NT2/D1 (cell line): Measurements from ENCODE around the gene CACNA2D2.

Source experiments
- DNase-seq: peaks from one replicate; pipeline ENCODE4 v3.0.0-alpha.2; 2011; ENCODE audit warnings: low read depth, low spot score
- H3K27me3 ChIP-seq: 2 replicates; pipeline ENCODE4 v1.6.0; 2011; ENCODE audit warnings: mild to moderate bottlenecking; ENCODE audit not compliant: insufficient read length, insufficient read depth
- H3K36me3 ChIP-seq: 2 replicates; pipeline ENCODE4 v1.6.1; 2011; ENCODE audit warnings: mild to moderate bottlenecking, low read length, mixed read lengths; ENCODE audit not compliant: insufficient read depth, insufficient read length
- H3K4me1 ChIP-seq: 2 replicates; pipeline ENCODE4 v1.5.1; 2011; ENCODE audit not compliant: insufficient read depth, insufficient read length
- H3K4me3 ChIP-seq: 2 replicates; pipeline ENCODE4 v1.5.1; 2011; ENCODE audit warnings: low read depth; ENCODE audit not compliant: insufficient read length
- H3K9ac ChIP-seq: 2 replicates; pipeline ENCODE4 v1.6.0; 2011; ENCODE audit warnings: low read depth; ENCODE audit not compliant: insufficient read length
- H3K9me3 ChIP-seq: 2 replicates; pipeline ENCODE4 v1.5.1; 2011; ENCODE audit warnings: mild to moderate bottlenecking, low read length; ENCODE audit not compliant: insufficient read depth
- SUZ12 ChIP-seq: IDR thresholded peaks from 2 replicates; pipeline ENCODE4 v1.6.1; 2011; ENCODE audit not compliant: insufficient read length, insufficient read depth; ENCODE audit errors: extremely low read depth
- YY1 ChIP-seq: IDR thresholded peaks from 2 replicates; pipeline ENCODE4 v1.6.1; 2011; ENCODE audit not compliant: insufficient read length, insufficient read depth
- ZNF274 ChIP-seq: IDR thresholded peaks from 2 replicates; pipeline ENCODE4 v1.6.1; 2011; ENCODE audit warnings: mild to moderate bottlenecking, low read depth, low read length

Gene CACNA2D2

DNA sequence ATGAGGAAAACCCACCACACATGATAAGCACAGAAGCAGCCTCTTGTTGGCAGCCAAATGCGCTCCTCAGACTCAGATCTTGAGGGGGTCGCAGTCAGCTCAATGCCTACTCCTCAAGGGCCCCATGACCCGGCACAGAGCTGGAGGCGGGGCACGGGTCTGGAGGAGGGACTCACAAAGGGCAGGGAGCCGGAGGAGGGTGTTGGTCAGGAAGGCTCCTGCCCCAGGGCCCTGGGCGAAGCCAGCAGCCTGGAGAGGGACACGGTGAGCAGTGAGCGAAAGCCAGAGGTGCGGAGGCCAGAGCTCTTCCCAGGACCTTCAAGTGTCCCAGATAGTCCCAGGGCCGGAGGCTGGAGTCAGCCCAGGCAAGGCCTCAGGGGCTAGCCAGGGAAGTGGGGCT lies 9.8 kb downstream of the CACNA2D2 start:
- Histone ChIP-seq H3K4me1 (peaks cover 43% of the 10 kb centered on the region), H3K9me3 (no peaks in the 10 kb centered on the region), H3K4me3 (no peak overlapping the region), H3K9ac (no peak overlapping the region), H3K36me3 (no peaks in the 10 kb centered on the region), H3K27me3 (no peaks in the 10 kb centered on the region)
- DNase-seq, result no peak
- TF ChIP-seq YY1 (no peak), ZNF274 (no peak), SUZ12 (no peak)

DNA sequence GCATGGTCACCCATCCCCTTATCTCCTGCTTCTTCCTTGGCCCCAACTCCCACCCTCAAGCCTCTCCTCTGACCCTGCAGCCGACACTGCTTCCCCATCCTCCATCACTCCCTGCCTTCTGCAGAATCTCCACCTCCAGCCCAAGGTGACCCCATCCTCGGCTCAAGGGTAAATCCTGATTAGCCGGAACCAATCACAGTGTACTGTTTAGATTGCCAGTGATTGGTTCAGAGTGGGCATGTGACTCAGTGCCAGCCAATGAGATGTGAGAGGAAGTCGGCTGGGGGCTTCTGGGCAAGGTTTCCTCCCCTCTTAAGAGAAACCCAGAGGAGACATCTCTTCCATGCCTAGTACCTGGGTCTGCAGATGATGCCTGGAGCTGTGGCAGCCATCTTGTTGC lies 10.3 kb downstream of the CACNA2D2 start:
- Histone ChIP-seq H3K27me3 (no peaks in the 10 kb centered on the region), H3K4me1 (peaks cover 41% of the 10 kb centered on the region), H3K9ac (no peak overlapping the region), H3K9me3 (no peaks in the 10 kb centered on the region), H3K4me3 (no peak overlapping the region), H3K36me3 (no peaks in the 10 kb centered on the region)
- no peak for DNase-seq
- TF ChIP-seq YY1 (no peak), ZNF274 (no peak), SUZ12 (no peak)

DNA sequence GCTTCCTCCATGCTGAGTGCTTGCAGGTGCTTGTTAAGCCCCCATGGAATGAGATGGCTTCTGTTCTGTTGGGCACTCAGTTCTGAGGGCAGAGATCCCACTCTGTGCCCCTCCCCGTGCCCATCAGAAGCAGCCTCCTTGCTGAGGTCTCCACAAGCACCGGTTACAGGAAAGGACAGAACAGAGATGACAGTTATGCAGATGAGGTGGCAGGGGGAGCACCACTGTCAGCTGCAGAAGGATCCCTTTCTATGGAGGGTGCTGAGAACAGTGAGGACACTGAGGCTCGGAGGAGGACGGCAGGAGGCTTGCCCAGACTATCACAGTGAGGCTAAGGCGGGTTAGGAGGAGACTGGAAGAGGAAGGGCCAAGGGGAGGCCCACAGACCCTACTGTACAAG lies 12.4 kb downstream of the CACNA2D2 start:
- H3K9me3 ChIP-seq, result no peaks in the 10 kb centered on the region
- no peaks in the 10 kb centered on the region for H3K36me3 ChIP-seq
- H3K4me1 ChIP-seq, result peaks cover 27% of the 10 kb centered on the region
- no peak overlapping the region for H3K4me3 ChIP-seq
- no peaks in the 10 kb centered on the region for H3K27me3 ChIP-seq
- H3K9ac ChIP-seq, result no peak overlapping the region
- no peak for DNase-seq
- TF ChIP-seq SUZ12 (no peak), ZNF274 (no peak), YY1 (no peak)

DNA sequence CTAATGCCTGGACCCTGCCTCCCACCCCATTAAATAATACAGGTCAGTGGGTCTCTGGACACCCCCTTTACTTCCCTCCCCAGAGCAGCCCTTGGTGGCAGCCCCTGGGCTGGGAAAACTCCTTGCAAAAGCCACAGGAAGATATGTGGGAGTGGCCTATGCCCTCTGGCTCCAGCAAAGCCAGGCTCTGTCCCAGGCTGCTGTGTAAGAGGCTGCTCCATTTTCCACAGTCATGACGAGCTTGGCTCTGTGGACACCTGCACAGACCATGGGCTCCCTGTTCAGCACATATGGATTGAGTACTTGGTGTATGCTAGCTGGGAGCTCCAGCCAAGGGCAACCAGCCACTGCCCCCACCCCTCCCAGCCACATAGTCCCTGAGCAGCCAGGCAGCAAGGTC lies 13.0 kb downstream of the CACNA2D2 start:
- no peaks in the 10 kb centered on the region for H3K36me3 ChIP-seq
- H3K9me3 ChIP-seq, result no peaks in the 10 kb centered on the region
- no peak for DNase-seq
- no peaks in the 10 kb centered on the region for H3K27me3 ChIP-seq
- H3K9ac ChIP-seq, result no peak overlapping the region
- no peak overlapping the region for H3K4me3 ChIP-seq
- peaks cover 23% of the 10 kb centered on the region for H3K4me1 ChIP-seq
- TF ChIP-seq SUZ12 (no peak), ZNF274 (no peak), YY1 (no peak)

DNA sequence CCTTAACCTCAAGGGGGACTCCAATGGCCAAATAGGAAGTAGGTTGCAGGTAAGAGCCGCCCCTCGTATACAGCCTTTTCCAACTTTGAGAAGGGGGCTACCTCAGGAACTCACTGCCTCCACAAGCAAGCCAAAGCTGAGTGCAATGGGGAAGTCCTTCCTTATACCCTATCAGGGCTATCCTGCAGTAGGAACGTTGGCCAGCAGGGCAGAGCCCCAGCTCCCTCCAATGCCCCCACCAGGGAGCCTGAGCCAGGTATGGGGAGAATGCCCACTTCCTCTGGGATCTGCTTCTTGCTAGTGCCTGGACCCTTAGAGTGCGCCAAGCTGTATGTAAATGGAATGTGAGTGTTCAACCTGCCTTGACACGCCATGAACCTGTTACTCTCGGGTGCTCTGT lies 16.3 kb downstream of the CACNA2D2 start:
- DNase-seq, result no peak
- Histone ChIP-seq H3K27me3 (no peaks in the 10 kb centered on the region), H3K36me3 (no peaks in the 10 kb centered on the region), H3K4me1 (peaks cover 28% of the 10 kb centered on the region), H3K9ac (no peak overlapping the region), H3K4me3 (no peak overlapping the region), H3K9me3 (no peaks in the 10 kb centered on the region)
- TF ChIP-seq YY1, result no peak

DNA sequence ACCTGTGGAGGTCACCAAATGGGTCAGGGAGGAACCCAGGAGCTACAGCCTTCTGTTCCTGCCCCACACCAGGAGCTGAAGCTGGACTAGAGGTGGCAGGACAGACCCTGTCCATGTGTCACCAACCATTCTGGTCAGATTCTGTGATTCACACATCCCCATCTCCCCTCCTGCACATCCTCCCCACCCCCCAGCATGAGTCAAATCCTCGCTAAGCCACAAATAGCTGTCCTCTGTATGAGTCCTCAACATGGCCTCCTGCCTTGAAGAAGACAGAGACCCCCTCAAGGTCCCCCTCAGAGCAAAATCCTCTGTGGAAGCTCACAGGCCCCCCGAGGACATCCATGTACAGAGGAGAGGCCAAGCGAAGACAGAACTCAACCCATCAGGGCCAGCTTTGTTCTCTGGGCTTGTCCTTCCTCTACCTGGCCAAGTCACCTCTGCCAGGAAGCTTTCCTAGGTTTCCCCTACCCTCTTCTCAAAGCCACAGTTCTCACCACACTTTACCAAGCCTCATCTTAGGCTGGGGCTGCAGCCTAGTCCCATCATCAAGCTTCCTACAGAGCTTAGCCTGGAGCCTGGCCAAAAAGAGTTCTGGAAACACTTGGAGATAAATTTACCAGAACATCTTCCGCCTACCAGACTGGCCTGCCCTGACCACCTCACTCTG lies 17.1 kb downstream of the CACNA2D2 start:
- no peak overlapping the region for H3K9ac ChIP-seq
- DNase-seq, result no peak

DNA sequence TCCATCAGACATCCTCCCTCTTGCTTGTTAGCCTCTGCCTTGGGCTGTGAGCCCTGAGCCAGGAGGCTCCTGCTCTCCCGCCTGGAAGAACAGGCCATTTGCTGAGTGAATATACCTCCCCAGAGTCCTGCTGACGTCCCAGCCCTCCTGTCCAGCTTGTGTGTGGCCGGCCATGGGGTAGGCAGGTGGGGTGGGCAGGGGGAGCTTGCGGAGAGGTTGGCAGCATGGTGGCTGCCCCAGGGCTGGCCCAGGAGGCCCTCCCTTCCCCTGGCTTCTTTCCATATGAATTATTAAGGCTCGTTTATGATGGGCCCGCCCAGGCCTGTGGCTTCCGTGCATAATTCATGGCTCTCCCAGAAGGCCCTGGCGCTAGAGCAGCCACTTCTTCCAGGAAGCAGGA lies 18.7 kb downstream of the CACNA2D2 start:
- Histone ChIP-seq H3K9ac (no peak overlapping the region), H3K4me1 (peaks cover 32% of the 10 kb centered on the region), H3K36me3 (no peaks in the 10 kb centered on the region), H3K27me3 (no peaks in the 10 kb centered on the region), H3K4me3 (no peak overlapping the region), H3K9me3 (no peaks in the 10 kb centered on the region)
- DNase-seq, result no peak
- TF ChIP-seq SUZ12 (no peak), ZNF274 (no peak), YY1 (no peak)

More for the DNA sequence above, 17.1 kb downstream of the CACNA2D2 start:
- Histone ChIP-seq H3K4me3 (no peak overlapping the region), H3K36me3 (no peaks in the 10 kb centered on the region), H3K4me1 (peaks cover 32% of the 10 kb centered on the region), H3K27me3 (no peaks in the 10 kb centered on the region), H3K9me3 (no peaks in the 10 kb centered on the region)
- TF ChIP-seq YY1, result no peak
- TF ChIP-seq SUZ12, result no peak
- TF ChIP-seq ZNF274, result no peak

DNA sequence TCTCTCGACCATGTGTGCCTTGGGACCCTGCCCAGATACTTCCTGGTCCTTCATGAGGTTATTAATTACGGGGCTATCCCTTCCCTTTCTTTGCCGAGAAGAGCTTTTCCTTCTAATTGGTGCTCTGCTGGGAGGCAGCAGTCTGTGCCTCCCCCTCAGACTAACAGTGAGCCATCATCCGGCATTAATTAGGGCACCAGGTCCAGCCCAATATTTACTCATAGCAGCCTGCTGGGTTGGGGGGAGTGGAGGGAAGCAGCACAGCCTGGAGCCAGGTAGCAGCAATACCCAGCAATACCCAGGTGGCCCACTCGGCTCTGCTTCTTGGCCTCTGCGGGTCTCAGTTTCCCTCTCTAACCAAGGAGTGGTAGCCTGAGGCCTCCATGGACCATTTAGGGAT lies 20.1 kb downstream of the CACNA2D2 start:
- TF ChIP-seq SUZ12 (no peak), ZNF274 (no peak), YY1 (no peak)
- no peaks in the 10 kb centered on the region for H3K27me3 ChIP-seq
- no peaks in the 10 kb centered on the region for H3K36me3 ChIP-seq
- H3K4me3 ChIP-seq, result no peak overlapping the region
- peaks cover 36% of the 10 kb centered on the region for H3K4me1 ChIP-seq
- no peaks in the 10 kb centered on the region for H3K9me3 ChIP-seq
- no peak overlapping the region for H3K9ac ChIP-seq
- DNase-seq, result no peak
